Measurements from ENCODE around the gene COL9A1. TPM values are rescaled to one million over a fixed set of nuclear protein-coding genes. Genes with fewer than 3 reads are reported as not detected.
"Not testable (repeated sequence)": the region's sequence is repeated elsewhere in the genome, so short reads cannot be mapped to it uniquely, and the experiment has no call there.

COL9A1 gene
- total and polyA plus RNA-seq, 2 experiments from 2014 or later = 1.6 to 2.3 TPM

GRCh38 chr6:70325009-70325408 is 22.1 kb upstream of the COL9A1 start:
- no peak overlapping the region for H3K4me3 ChIP-seq
- DNase-seq (ENCODE audit: low spot score) = no peak
- H3K9me3 ChIP-seq (ENCODE audit: low read depth) = no peaks in the 10 kb centered on the region
- TF ChIP-seq EZH2 (IDR thresholded peaks at IDR 0.05; ENCODE audit: borderline replicate concordance) (no peak), CTCF (IDR thresholded peaks at IDR 0.05; ENCODE audit: poor library complexity) (no peak), EZH2phosphoT487 (IDR thresholded peaks at IDR 0.05; ENCODE audit: low read depth, severe bottlenecking, unreplicated experiment) (no peak)
- H3K27me3 ChIP-seq = no peaks in the 10 kb centered on the region
- H3K79me2 ChIP-seq = no peaks in the 10 kb centered on the region
- H3K27ac ChIP-seq = no peak overlapping the region
- no peaks in the 10 kb centered on the region for H4K20me1 ChIP-seq (ENCODE audit: insufficient read depth, poor library complexity, severe bottlenecking)
- no peak overlapping the region for H3K4me2 ChIP-seq
- H3K4me1 ChIP-seq (ENCODE audit: insufficient read depth) = peaks cover 3% of the 10 kb centered on the region
- H2AFZ ChIP-seq = no peak overlapping the region
- H3K9me2 ChIP-seq (replicated peaks; ENCODE audit: insufficient read depth) = no peaks in the 10 kb centered on the region
- H3K36me3 ChIP-seq (replicated peaks; ENCODE audit: insufficient read depth, low read depth) = no peaks in the 10 kb centered on the region

DNA sequence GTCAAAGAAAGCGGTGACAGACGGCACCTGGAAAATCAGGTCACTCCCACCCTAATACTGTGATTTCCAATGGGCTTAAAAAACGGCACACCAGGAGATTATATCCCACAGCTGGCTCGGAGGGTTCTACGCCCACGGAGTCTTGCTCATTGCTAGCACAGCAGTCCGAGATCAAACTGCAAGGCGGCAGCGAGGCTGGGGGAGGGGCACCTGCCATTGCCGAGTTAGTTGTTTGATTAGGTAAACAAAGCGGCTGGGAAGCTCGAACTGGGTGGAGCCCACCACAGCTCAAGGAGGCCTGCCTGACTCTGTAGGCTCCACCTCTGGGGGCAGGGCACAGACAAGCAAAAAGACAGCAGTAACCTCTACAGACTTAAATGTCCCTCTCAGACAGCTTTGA is 14.9 kb upstream of the COL9A1 start:
- not testable (repeated sequence) for H3K27ac ChIP-seq; DNase-seq (ENCODE audit: low spot score); H3K9me3 ChIP-seq (ENCODE audit: low read depth); H4K20me1 ChIP-seq (ENCODE audit: insufficient read depth, poor library complexity, severe bottlenecking); H3K4me3 ChIP-seq; H3K9me2 ChIP-seq (replicated peaks; ENCODE audit: insufficient read depth); H3K27me3 ChIP-seq; H3K79me2 ChIP-seq; H3K36me3 ChIP-seq (replicated peaks; ENCODE audit: insufficient read depth, low read depth); H3K4me2 ChIP-seq; H2AFZ ChIP-seq; H3K4me1 ChIP-seq (ENCODE audit: insufficient read depth)
- 92% methylated on average over 12 of the region's 12 CpGs for WGBS (ENCODE audit: low lambda C conversion rate, missing lambda C conversion rate)

DNA sequence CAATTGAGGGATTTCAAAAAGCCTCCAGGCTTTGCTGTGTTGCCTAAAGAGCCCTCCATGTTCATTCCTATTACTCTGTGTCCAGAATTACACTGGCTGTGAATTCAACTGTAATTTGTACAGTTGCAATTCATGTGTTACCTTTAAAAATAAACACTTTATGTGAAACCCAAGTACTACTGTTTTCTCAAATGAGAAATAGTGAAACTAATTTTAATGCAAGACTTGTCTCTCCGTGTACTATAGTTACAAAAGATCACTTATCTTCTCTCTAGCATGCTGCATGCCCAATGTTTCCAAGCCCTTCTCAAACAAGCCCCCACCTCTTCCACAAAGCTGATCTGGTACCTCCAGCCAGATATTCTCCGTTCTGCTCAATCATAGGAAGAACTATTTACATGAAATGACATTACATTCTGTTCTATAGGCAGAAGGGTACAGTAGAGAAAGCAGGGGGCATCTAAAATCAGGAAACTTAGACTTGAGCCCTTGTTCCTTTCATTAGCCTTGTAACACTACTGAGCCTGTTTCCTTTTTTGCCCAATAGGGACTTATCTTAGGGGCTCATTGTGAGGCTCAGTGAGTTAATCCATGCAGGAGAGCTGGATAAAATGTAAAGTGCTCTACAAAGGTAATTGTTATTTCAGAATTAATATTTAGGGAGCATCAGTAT is 12.3 kb upstream of the COL9A1 start:
- Histone ChIP-seq H3K9me2 (replicated peaks; ENCODE audit: insufficient read depth) (no peaks in the 10 kb centered on the region), H4K20me1 (ENCODE audit: insufficient read depth, poor library complexity, severe bottlenecking) (no peaks in the 10 kb centered on the region), H3K36me3 (replicated peaks; ENCODE audit: insufficient read depth, low read depth) (no peaks in the 10 kb centered on the region), H3K79me2 (no peaks in the 10 kb centered on the region), H3K27me3 (no peaks in the 10 kb centered on the region), H2AFZ (no peak overlapping the region), H3K27ac (no peak overlapping the region), H3K4me2 (no peak overlapping the region), H3K4me3 (no peak overlapping the region), H3K4me1 (ENCODE audit: insufficient read depth) (no peaks in the 10 kb centered on the region), H3K9me3 (ENCODE audit: low read depth) (no peaks in the 10 kb centered on the region)
- DNase-seq (ENCODE audit: low spot score) = no peak
- TF ChIP-seq EZH2phosphoT487 (IDR thresholded peaks at IDR 0.05; ENCODE audit: low read depth, severe bottlenecking, unreplicated experiment) = no peak
- TF ChIP-seq CTCF (IDR thresholded peaks at IDR 0.05; ENCODE audit: poor library complexity) = no peak
- no peak for TF ChIP-seq EZH2 (IDR thresholded peaks at IDR 0.05; ENCODE audit: borderline replicate concordance)
- WGBS (ENCODE audit: low lambda C conversion rate, missing lambda C conversion rate) = 62% methylated on average over 2 of the region's 2 CpGs

DNA sequence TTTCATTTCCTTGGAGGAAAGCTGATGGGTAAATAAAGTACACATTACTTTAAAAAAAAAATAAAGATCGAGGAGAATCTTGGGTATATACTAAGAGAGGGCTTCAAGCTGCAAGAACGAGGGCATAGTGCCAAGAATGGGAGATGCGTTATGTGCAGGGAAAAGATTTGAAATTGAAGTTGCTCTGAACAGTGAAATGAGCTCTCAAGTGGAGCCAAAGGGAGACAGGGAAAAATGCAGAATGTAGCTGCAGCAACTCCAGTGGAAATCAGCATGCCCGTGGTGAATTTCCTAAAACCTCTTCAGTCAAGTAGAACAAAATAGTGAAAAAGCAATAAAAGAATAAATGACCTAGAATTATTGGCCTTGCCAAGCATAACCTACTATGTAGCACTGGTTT is 11.4 kb upstream of the COL9A1 start:
- TF ChIP-seq EZH2phosphoT487 (IDR thresholded peaks at IDR 0.05; ENCODE audit: low read depth, severe bottlenecking, unreplicated experiment) = no peak
- no peak for TF ChIP-seq EZH2 (IDR thresholded peaks at IDR 0.05; ENCODE audit: borderline replicate concordance)
- TF ChIP-seq CTCF (IDR thresholded peaks at IDR 0.05; ENCODE audit: poor library complexity) = no peak
- Histone ChIP-seq H4K20me1 (ENCODE audit: insufficient read depth, poor library complexity, severe bottlenecking) (no peaks in the 10 kb centered on the region), H3K36me3 (replicated peaks; ENCODE audit: insufficient read depth, low read depth) (no peaks in the 10 kb centered on the region), H3K27ac (no peak overlapping the region), H3K27me3 (no peaks in the 10 kb centered on the region), H3K4me1 (ENCODE audit: insufficient read depth) (no peaks in the 10 kb centered on the region), H3K79me2 (no peaks in the 10 kb centered on the region), H3K4me3 (no peak overlapping the region), H3K4me2 (no peak overlapping the region), H3K9me2 (replicated peaks; ENCODE audit: insufficient read depth) (no peaks in the 10 kb centered on the region), H2AFZ (no peak overlapping the region), H3K9me3 (ENCODE audit: low read depth) (no peaks in the 10 kb centered on the region)
- WGBS (ENCODE audit: low lambda C conversion rate, missing lambda C conversion rate) = 49% methylated on average over 4 of the region's 4 CpGs
- DNase-seq (ENCODE audit: low spot score) = peak; percentile 18

Measured in hepatocyte (in vitro differentiated cells).